ENCODE data around the gene TM4SF20. TPM values are rescaled to one million over a fixed set of nuclear protein-coding genes. Genes with fewer than 3 reads are reported as not detected.

Gene TM4SF20
- total RNA-seq: not detected

- no peaks in the 10 kb centered on the region for H3K27me3 ChIP-seq (ENCODE audit: insufficient read depth, low read length)
- H3K4me3 ChIP-seq (ENCODE audit: low read length): no peak within 1 kb of the TSS
- no peaks in the 10 kb centered on the region for H3K9me3 ChIP-seq (ENCODE audit: low read depth, low read length)
- no peaks in the 10 kb centered on the region for H3K4me1 ChIP-seq (ENCODE audit: insufficient read depth, low read length)
Observed at GRCh38 chr2:227379095-227379494, at the start of gene TM4SF20. TM4SF20 (minus strand) TSS chr2:227379306; CDS start chr2:227379268, 38 bp downstream.

- Histone ChIP-seq H3K4me1 (ENCODE audit: insufficient read depth, low read length) (peaks cover 11% of the 10 kb centered on the region), H3K4me3 (ENCODE audit: low read length) (no peak overlapping the region), H3K27me3 (ENCODE audit: insufficient read depth, low read length) (no peaks in the 10 kb centered on the region), H3K9me3 (ENCODE audit: low read depth, low read length) (peaks cover 4% of the 10 kb centered on the region)
Observed at GRCh38 chr2:227428731-227429285, 49.7 kb upstream of the TM4SF20 start.

GRCh38 chr2:227423656-227424499 lies 44.8 kb upstream of the TM4SF20 start:
- H3K9me3 ChIP-seq (ENCODE audit: low read depth, low read length): no peaks in the 10 kb centered on the region
- H3K4me3 ChIP-seq (ENCODE audit: low read length): no peak overlapping the region
- no peaks in the 10 kb centered on the region for H3K27me3 ChIP-seq (ENCODE audit: insufficient read depth, low read length)
- H3K4me1 ChIP-seq (ENCODE audit: insufficient read depth, low read length): no peaks in the 10 kb centered on the region

GRCh38 chr2:227420087-227421052 lies 41.3 kb upstream of the TM4SF20 start:
- no peaks in the 10 kb centered on the region for H3K27me3 ChIP-seq (ENCODE audit: insufficient read depth, low read length)
- no peaks in the 10 kb centered on the region for H3K9me3 ChIP-seq (ENCODE audit: low read depth, low read length)
- no peak overlapping the region for H3K4me3 ChIP-seq (ENCODE audit: low read length)
- H3K4me1 ChIP-seq (ENCODE audit: insufficient read depth, low read length): peaks cover 26% of the 10 kb centered on the region

GRCh38 chr2:227416701-227417100 lies 37.6 kb upstream of the TM4SF20 start:
- Histone ChIP-seq H3K27me3 (ENCODE audit: insufficient read depth, low read length) (no peaks in the 10 kb centered on the region), H3K4me3 (ENCODE audit: low read length) (no peak overlapping the region), H3K9me3 (ENCODE audit: low read depth, low read length) (no peaks in the 10 kb centered on the region), H3K4me1 (ENCODE audit: insufficient read depth, low read length) (peaks cover 55% of the 10 kb centered on the region)

GRCh38 chr2:227415538-227416424 lies 36.7 kb upstream of the TM4SF20 start:
- Histone ChIP-seq H3K9me3 (ENCODE audit: low read depth, low read length) (no peaks in the 10 kb centered on the region), H3K4me1 (ENCODE audit: insufficient read depth, low read length) (peaks cover 65% of the 10 kb centered on the region), H3K27me3 (ENCODE audit: insufficient read depth, low read length) (no peaks in the 10 kb centered on the region), H3K4me3 (ENCODE audit: low read length) (no peak overlapping the region)

GRCh38 chr2:227414846-227415245 lies 35.7 kb upstream of the TM4SF20 start:
- Histone ChIP-seq H3K9me3 (ENCODE audit: low read depth, low read length) (no peaks in the 10 kb centered on the region), H3K27me3 (ENCODE audit: insufficient read depth, low read length) (no peaks in the 10 kb centered on the region), H3K4me1 (ENCODE audit: insufficient read depth, low read length) (peaks cover 74% of the 10 kb centered on the region), H3K4me3 (ENCODE audit: low read length) (no peak overlapping the region)

GRCh38 chr2:227413371-227413770 lies 34.3 kb upstream of the TM4SF20 start:
- H3K4me3 ChIP-seq (ENCODE audit: low read length): no peak overlapping the region
- H3K27me3 ChIP-seq (ENCODE audit: insufficient read depth, low read length): no peaks in the 10 kb centered on the region
- peaks cover 82% of the 10 kb centered on the region for H3K4me1 ChIP-seq (ENCODE audit: insufficient read depth, low read length)
- no peaks in the 10 kb centered on the region for H3K9me3 ChIP-seq (ENCODE audit: low read depth, low read length)

GRCh38 chr2:227412877-227413276 lies 33.8 kb upstream of the TM4SF20 start:
- peaks cover 86% of the 10 kb centered on the region for H3K4me1 ChIP-seq (ENCODE audit: insufficient read depth, low read length)
- H3K9me3 ChIP-seq (ENCODE audit: low read depth, low read length): no peaks in the 10 kb centered on the region
- no peaks in the 10 kb centered on the region for H3K27me3 ChIP-seq (ENCODE audit: insufficient read depth, low read length)
- no peak overlapping the region for H3K4me3 ChIP-seq (ENCODE audit: low read length)

GRCh38 chr2:227411990-227412350 lies 32.9 kb upstream of the TM4SF20 start:
- H3K4me1 ChIP-seq (ENCODE audit: insufficient read depth, low read length): peaks cover 86% of the 10 kb centered on the region
- H3K4me3 ChIP-seq (ENCODE audit: low read length): no peak overlapping the region
- no peaks in the 10 kb centered on the region for H3K9me3 ChIP-seq (ENCODE audit: low read depth, low read length)
- H3K27me3 ChIP-seq (ENCODE audit: insufficient read depth, low read length): no peaks in the 10 kb centered on the region

- no peaks in the 10 kb centered on the region for H3K9me3 ChIP-seq (ENCODE audit: low read depth, low read length)
- no peak overlapping the region for H3K4me3 ChIP-seq (ENCODE audit: low read length)
- H3K27me3 ChIP-seq (ENCODE audit: insufficient read depth, low read length): no peaks in the 10 kb centered on the region
- peaks cover 86% of the 10 kb centered on the region for H3K4me1 ChIP-seq (ENCODE audit: insufficient read depth, low read length)
Observed at GRCh38 chr2:227411320-227411989, 32.3 kb upstream of the TM4SF20 start.

GRCh38 chr2:227410191-227410590 lies 31.1 kb upstream of the TM4SF20 start:
- no peaks in the 10 kb centered on the region for H3K9me3 ChIP-seq (ENCODE audit: low read depth, low read length)
- no peaks in the 10 kb centered on the region for H3K27me3 ChIP-seq (ENCODE audit: insufficient read depth, low read length)
- H3K4me3 ChIP-seq (ENCODE audit: low read length): no peak overlapping the region
- H3K4me1 ChIP-seq (ENCODE audit: insufficient read depth, low read length): peaks cover 86% of the 10 kb centered on the region

GRCh38 chr2:227407591-227408151 lies 28.6 kb upstream of the TM4SF20 start:
- H3K4me3 ChIP-seq (ENCODE audit: low read length): no peak overlapping the region
- peaks cover 80% of the 10 kb centered on the region for H3K4me1 ChIP-seq (ENCODE audit: insufficient read depth, low read length)

More at GRCh38 chr2:227407591-227408151, 28.6 kb upstream of the TM4SF20 start:
- Histone ChIP-seq H3K9me3 (ENCODE audit: low read depth, low read length) (no peaks in the 10 kb centered on the region), H3K27me3 (ENCODE audit: insufficient read depth, low read length) (no peaks in the 10 kb centered on the region)

All from mononuclear cell (primary cell).